GM12878 (cell line): ENCODE data around the gene SYNGAP1.
A peak's percentile ranks its signal among the peaks of the same experiment; 100 is the strongest.

Experiments used
- BACH1 ChIP-seq: fragments of 450-650 bp; IDR thresholded peaks from 2 replicates; pipeline ENCODE4 v1.6.1; 2017; ENCODE audit warnings: mild to moderate bottlenecking, borderline replicate concordance
- CBX3 ChIP-seq: fragments of 200-600 bp; sonication (generic); IDR thresholded peaks from 2 replicates; pipeline ENCODE4 v1.6.1; 2016; ENCODE audit warnings: low read depth, borderline replicate concordance
- CTCF ChIP-seq, 3 experiments: IDR thresholded peaks in 2 of 3; conservative IDR thresholded peaks in 1 of 3; 2 replicates each; pipeline ENCODE4 v1.5.1; 2011; ENCODE audit warnings: low read depth in 3 of 3, low read length in 3 of 3, mild to moderate bottlenecking in 3 of 3, control low read depth in 2 of 3, moderate library complexity in 2 of 3, inconsistent platforms in 1 of 3, mixed read lengths in 1 of 3; ENCODE audit not compliant: control insufficient read depth in 2 of 3, insufficient read depth in 1 of 3; ENCODE audit errors: extremely low read depth in 1 of 3
- EP300 ChIP-seq, 2 experiments: fragments of 150-350 bp in 1 of 2; IDR thresholded peaks; 2 replicates each; pipeline ENCODE4 v1.6.1; 2011 to 2012; ENCODE audit warnings: low read depth in 2 of 2, low read length in 2 of 2, borderline replicate concordance in 1 of 2, improper control_type of control experiment in 1 of 2, inconsistent platforms in 1 of 2; ENCODE audit not compliant: control insufficient read depth in 1 of 2
- KAT2A ChIP-seq: conservative IDR thresholded peaks from 2 replicates; pipeline ENCODE4 v1.6.1; 2011; ENCODE audit warnings: low read depth, low read length; ENCODE audit not compliant: control insufficient read depth
- KLF5 ChIP-seq: fragments of 450-650 bp; IDR thresholded peaks from 2 replicates; pipeline ENCODE4 v1.6.1; 2014; ENCODE audit warnings: mild to moderate bottlenecking; ENCODE audit not compliant: partially characterized antibody
- MLLT1 ChIP-seq: fragments of 450-650 bp; IDR thresholded peaks from 2 replicates; pipeline ENCODE4 v1.6.1; 2016; ENCODE audit warnings: mild to moderate bottlenecking
- RUNX3 ChIP-seq: IDR thresholded peaks from 2 replicates; pipeline ENCODE4 v1.6.1; 2012; ENCODE audit warnings: low read length, inconsistent platforms
- SIN3A ChIP-seq: IDR thresholded peaks from 2 replicates; pipeline ENCODE4 v1.6.1; 2012; ENCODE audit warnings: low read depth, low read length, improper control_type of control experiment
- ZNF384 ChIP-seq: IDR thresholded peaks from 2 replicates; pipeline ENCODE4 v1.6.1; 2012; ENCODE audit warnings: low read depth, mild to moderate bottlenecking, low read length, improper control_type of control experiment, borderline replicate concordance

- TF ChIP-seq EP300 (IDR thresholded peaks at IDR 0.05; ENCODE audit: borderline replicate concordance in 1 of 2, control insufficient read depth in 1 of 2, low read depth in 2 of 2, low read length in 2 of 2): no peak
- no peak for TF ChIP-seq MLLT1
- TF ChIP-seq BACH1: 0 out of 2 replicates have a peak, but pooled peaks have one; percentile 25
- TF ChIP-seq KLF5: no peak
- no peak for TF ChIP-seq CTCF (IDR thresholded peaks at IDR 0.05 in 2 of 3, conservative IDR thresholded peaks at IDR 0.05 in 1 of 3; ENCODE audit: control insufficient read depth in 2 of 3, extremely low read depth in 1 of 3, insufficient read depth in 1 of 3, low read depth in 3 of 3, low read length in 3 of 3)
- no peak for TF ChIP-seq RUNX3
- no peak for TF ChIP-seq CBX3
- TF ChIP-seq ZNF384: no peak
- TF ChIP-seq KAT2A: no peak
- no peak for TF ChIP-seq SIN3A
Measured at GRCh38 chr6:33418690-33419291, 1.1 kb upstream of the SYNGAP1 start.
